Astrocyte of the cerebellum (primary cell): ENCODE data around the gene ESRRA.
A peak's percentile ranks its signal among the peaks of the same experiment; 100 is the strongest.

ENCODE experiments used
- DNase-seq: peaks from one replicate; pipeline ENCODE4 v3.0.0-alpha.2; 2011; ENCODE audit warnings: low read depth
- H3K4me3 ChIP-seq: 2 replicates; pipeline ENCODE4 v1.5.1; 2011; ENCODE audit warnings: mild to moderate bottlenecking, low read depth, low read length, moderate library complexity
- CTCF ChIP-seq: IDR thresholded peaks from 2 replicates; pipeline ENCODE4 v1.5.1; 2012; ENCODE audit warnings: low read length, low read depth, moderate library complexity, mild to moderate bottlenecking; ENCODE audit errors: missing control alignments
- in situ Hi-C: cut with HindIII; loops from 2 replicates; pipeline ENCODE4 v1.10.0; 2017; ENCODE audit warnings: low sequenced_read_pairs

Gene ESRRA

GRCh38 chr11:64359712-64360445 is 54.6 kb downstream of the ESRRA start:
- no peak for DNase-seq
- in situ Hi-C loops = no loop called here

GRCh38 chr11:64360448-64360921 is 55.2 kb downstream of the ESRRA start:
- peak overlapping the region; percentile 82 for H3K4me3 ChIP-seq
- in situ Hi-C loops = no loop called here
- no peak for TF ChIP-seq CTCF
- DNase-seq = no peak

More at GRCh38 chr11:64359712-64360445, 54.6 kb downstream of the ESRRA start:
- peak overlapping the region; percentile 82 for H3K4me3 ChIP-seq
- TF ChIP-seq CTCF = no peak

GRCh38 chr11:64361659-64362058 is 56.3 kb downstream of the ESRRA start:
- in situ Hi-C loops = no loop called here
- TF ChIP-seq CTCF = no peak
- no peak for DNase-seq
- H3K4me3 ChIP-seq = no peak overlapping the region

GRCh38 chr11:64362339-64362738 is 57.0 kb downstream of the ESRRA start:
- no peak for TF ChIP-seq CTCF
- no peak for DNase-seq
- H3K4me3 ChIP-seq = no peak overlapping the region
- in situ Hi-C loops = no loop called here

GRCh38 chr11:64364435-64364834 is 59.1 kb downstream of the ESRRA start:
- DNase-seq = no peak
- no peak for TF ChIP-seq CTCF
- in situ Hi-C loops = no loop called here
- H3K4me3 ChIP-seq = no peak overlapping the region

GRCh38 chr11:64364911-64365310 is 59.6 kb downstream of the ESRRA start:
- no peak for DNase-seq
- TF ChIP-seq CTCF = no peak
- H3K4me3 ChIP-seq = no peak overlapping the region
- in situ Hi-C loops = no loop called here
